A549 (cell line): ENCODE data around the gene CACNA1C. TPM values are rescaled to one million over a fixed set of nuclear protein-coding genes. Genes with fewer than 3 reads are reported as not detected.

ENCODE experiments used
- ATAC-seq, 2 experiments: fragments of 200-7000 bp in 1 of 2; fragments of >200 bp in 1 of 2; cut with Nextera tagmentation in 1 of 2; cut with Tn5 transposase in 1 of 2; 3 replicates each; pipeline versions ENCODE4 v1.8.0 to v1.9.1; 2018 to 2020; ENCODE audit warnings: mild to moderate bottlenecking in 1 of 2, moderate library complexity in 1 of 2
- CTCF ChIA-PET: fragments of 300-600 bp; sonication (Branson Sonifier 250); formaldehyde crosslinking; extraction: SDS; loops from one replicate; lab custom pipeline; 2021; ENCODE audit warnings: antibody characterized with exemption, inconsistent platforms; lab: Yijun Ruan, JAX
- POLR2A ChIA-PET: fragments of 350-600 bp; formaldehyde crosslinking; extraction: SDS; loops from one replicate; lab custom pipeline; 2021; ENCODE audit warnings: antibody characterized with exemption, inconsistent platforms; lab: Yijun Ruan, JAX
- DNase-seq, 2 experiments: peaks; one replicate each; pipeline versions ENCODE4 v3.0.0 to v3.0.0-alpha.2; 2011 to 2016; ENCODE audit warnings: low read depth in 1 of 2, low spot score in 1 of 2
- FAIRE-seq: peaks from 2 replicates; lab custom pipeline; 2011; peaks lifted over from hg19 to GRCh38; lab: Jason Lieb, UNC
- H3K27ac ChIP-seq, 2 experiments: fragments of >200 bp; sonication (Bioruptor Twin); formaldehyde crosslinking; 3 replicates each; pipeline ENCODE4 v1.5.1; 2016 to 2017
- H3K4me1 ChIP-seq: fragments of >200 bp; sonication (Bioruptor Twin); formaldehyde crosslinking; 3 replicates; pipeline ENCODE4 v1.6.1; 2016
- H3K4me2 ChIP-seq: fragments of >200 bp; sonication (Bioruptor Twin); formaldehyde crosslinking; 3 replicates; pipeline ENCODE4 v1.6.1; 2016
- H3K4me3 ChIP-seq: fragments of >200 bp; sonication (Bioruptor Twin); formaldehyde crosslinking; 3 replicates; pipeline ENCODE4 v1.5.1; 2016
- H3K9me3 ChIP-seq: fragments of >200 bp; sonication (Bioruptor Twin); formaldehyde crosslinking; 3 replicates; pipeline ENCODE4 v1.6.1; 2016
- CEBPB ChIP-seq, 2 experiments: fragments of >200 bp in 1 of 2; sonication (Bioruptor Twin) in 1 of 2; formaldehyde crosslinking in 1 of 2; IDR thresholded peaks; 2 replicates each; pipeline ENCODE4 v1.6.1; 2012 to 2016
- CHD4 ChIP-seq: fragments of 200-600 bp; sonication (generic); IDR thresholded peaks from 2 replicates; pipeline ENCODE4 v1.6.1; 2016; ENCODE audit warnings: antibody characterized with exemption, mild to moderate bottlenecking, borderline replicate concordance
- EHF ChIP-seq: fragments of 250-450 bp; sonication (Bioruptor Pico); IDR thresholded peaks from 2 replicates; pipeline ENCODE4 v1.5.0; 2020; ENCODE audit warnings: mild to moderate bottlenecking
- EHMT2 ChIP-seq: fragments of 200-600 bp; sonication (generic); IDR thresholded peaks from 2 replicates; pipeline ENCODE4 v1.6.1; 2016; ENCODE audit warnings: antibody characterized with exemption, low read depth, mild to moderate bottlenecking, moderate library complexity
- EP300 ChIP-seq, 2 experiments: fragments of >200 bp; sonication (Bioruptor Twin); formaldehyde crosslinking; IDR thresholded peaks; 2 replicates in 1 of 2; 3 replicates in 1 of 2; pipeline ENCODE4 v1.6.1; 2016 to 2017
- JUN ChIP-seq, 2 experiments: fragments of >200 bp; sonication (Bioruptor Twin); formaldehyde crosslinking; IDR thresholded peaks; 2 replicates in 1 of 2; 3 replicates in 1 of 2; pipeline ENCODE4 v1.6.1; 2016 to 2017
- JUNB ChIP-seq: fragments of >200 bp; sonication (Bioruptor Twin); formaldehyde crosslinking; IDR thresholded peaks from 2 replicates; pipeline ENCODE4 v1.6.1; 2016
- KDM5A ChIP-seq: fragments of 200-600 bp; sonication (generic); IDR thresholded peaks from 2 replicates; pipeline ENCODE4 v1.6.1; 2016; ENCODE audit warnings: antibody characterized with exemption, mild to moderate bottlenecking
- MAFK ChIP-seq: fragments of 450-650 bp; IDR thresholded peaks from 2 replicates; pipeline ENCODE4 v1.6.1; 2014; ENCODE audit not compliant: partially characterized antibody
- MAX ChIP-seq: IDR thresholded peaks from 2 replicates; pipeline ENCODE4 v1.6.1; 2012
- NFE2L2 ChIP-seq: fragments of 150-350 bp; conservative IDR thresholded peaks from 2 replicates; pipeline ENCODE4 v1.6.1; 2014; ENCODE audit warnings: low read length
- NPAS2 ChIP-seq: fragments of 250-450 bp; sonication (Bioruptor Pico); IDR thresholded peaks from 2 replicates; pipeline ENCODE4 v1.8.0; 2022; ENCODE audit warnings: mild to moderate bottlenecking, moderate library complexity, borderline replicate concordance
- NR3C1 ChIP-seq: fragments of >200 bp; sonication (Bioruptor Twin); formaldehyde crosslinking; IDR thresholded peaks from 3 replicates; pipeline ENCODE4 v1.6.1; 2017
- REST ChIP-seq: fragments of 200-600 bp; sonication (generic); IDR thresholded peaks from 2 replicates; pipeline ENCODE4 v1.6.1; 2016; ENCODE audit warnings: antibody characterized with exemption, mild to moderate bottlenecking, moderate library complexity
- RNF2 ChIP-seq: fragments of 200-600 bp; sonication (generic); IDR thresholded peaks from 2 replicates; pipeline ENCODE4 v1.6.1; 2016; ENCODE audit warnings: low read depth, mild to moderate bottlenecking, antibody characterized with exemption, moderate library complexity, borderline replicate concordance
- ZC3H11A ChIP-seq: fragments of 450-650 bp; IDR thresholded peaks from 2 replicates; pipeline ENCODE4 v1.6.1; 2014; ENCODE audit warnings: antibody characterized with exemption, mild to moderate bottlenecking
- ZSCAN20 ChIP-seq: fragments of 250-450 bp; sonication (Bioruptor Pico); IDR thresholded peaks from 2 replicates; pipeline ENCODE4 v1.8.0; 2022; ENCODE audit warnings: mild to moderate bottlenecking, moderate library complexity
- WGBS: methylation state at CpG from one replicate; pipeline ENCODE4 v1.1.6; 2017; ENCODE audit errors: missing lambda C conversion rate; 5-methylcytosine and 5-hydroxymethylcytosine counted together
- polyA plus RNA-seq, 4 experiments: library from polyadenylated mRNA; depleted of rRNA in 3 of 4; stranded (reverse); fragments of >200 nt; fragmentation: RNase III in 1 of 4; extraction: RNeasy Plus Mini Kit Qiagen cat#74134 plus additional on column Dnase treatment in 1 of 4; gene quantifications; 2 replicates in 3 of 4; 3 replicates in 1 of 4; pipeline ENCODE4 v1.2.3, GENCODE V29; 2011 to 2017
- TF ChIP-seq, protein P1 (sequence below): fragments of 450-650 bp; IDR thresholded peaks from 2 replicates; pipeline ENCODE4 v1.6.1; 2014; ENCODE audit warnings: antibody characterized with exemption
- TF ChIP-seq, protein P2 (sequence below): fragments of 250-450 bp; sonication (Bioruptor Pico); IDR thresholded peaks from 2 replicates; pipeline ENCODE4 v1.5.0; 2020; ENCODE audit warnings: low read depth, mild to moderate bottlenecking, moderate library complexity

Gene CACNA1C
- polyA plus RNA-seq, 2 of the 4 experiments (the other 2 are of a cell fraction): not detected

GRCh38 chr12:2140858-2141519 lies 88.2 kb downstream of the CACNA1C start:
- no peaks in the 10 kb centered on the region for H3K9me3 ChIP-seq
- TF ChIP-seq, protein P1, sequence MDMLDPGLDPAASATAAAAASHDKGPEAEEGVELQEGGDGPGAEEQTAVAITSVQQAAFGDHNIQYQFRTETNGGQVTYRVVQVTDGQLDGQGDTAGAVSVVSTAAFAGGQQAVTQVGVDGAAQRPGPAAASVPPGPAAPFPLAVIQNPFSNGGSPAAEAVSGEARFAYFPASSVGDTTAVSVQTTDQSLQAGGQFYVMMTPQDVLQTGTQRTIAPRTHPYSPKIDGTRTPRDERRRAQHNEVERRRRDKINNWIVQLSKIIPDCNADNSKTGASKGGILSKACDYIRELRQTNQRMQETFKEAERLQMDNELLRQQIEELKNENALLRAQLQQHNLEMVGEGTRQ: no peak
- TF ChIP-seq MAFK: no peak
- TF ChIP-seq JUNB: no peak
- no peak for TF ChIP-seq CEBPB (IDR thresholded peaks at IDR 0.05)
- no peak for TF ChIP-seq EHMT2
- TF ChIP-seq KDM5A: no peak
- TF ChIP-seq NFE2L2: no peak
- TF ChIP-seq EP300 (IDR thresholded peaks at IDR 0.05): no peak
- TF ChIP-seq CHD4: no peak
- TF ChIP-seq NR3C1: no peak
- TF ChIP-seq EHF: no peak
- no peak overlapping the region for H3K4me3 ChIP-seq
- H3K4me2 ChIP-seq: no peak overlapping the region
- POLR2A ChIA-PET: no interaction called here
- ATAC-seq (no peak), FAIRE-seq (no peak), DNase-seq (no peak)
- H3K4me1 ChIP-seq: no peaks in the 10 kb centered on the region
- no peak overlapping the region for H3K27ac ChIP-seq
- WGBS: 23% methylated on average over 9 of the region's 9 CpGs
- CTCF ChIA-PET: no interaction called here

- H3K27ac ChIP-seq: no peak overlapping the region
- POLR2A ChIA-PET: no interaction called here
Measured at GRCh38 chr12:2142068-2142467, 89.3 kb downstream of the CACNA1C start.

More at GRCh38 chr12:2142068-2142467, 89.3 kb downstream of the CACNA1C start:
- 33% methylated on average over 10 of the region's 10 CpGs for WGBS
- no peak overlapping the region for H3K4me2 ChIP-seq
- FAIRE-seq (no peak), DNase-seq (no peak), ATAC-seq (no peak)
- no peak overlapping the region for H3K4me3 ChIP-seq
- no peaks in the 10 kb centered on the region for H3K4me1 ChIP-seq
- H3K9me3 ChIP-seq: no peaks in the 10 kb centered on the region
- TF ChIP-seq ZC3H11A (no peak), MAX (no peak), NPAS2 (CRISPR knock-in tag) (no peak), RNF2 (no peak), JUN (IDR thresholded peaks at IDR 0.05) (no peak), REST (no peak), ZSCAN20 (CRISPR knock-in tag) (no peak), EP300 (IDR thresholded peaks at IDR 0.05) (no peak)
- TF ChIP-seq, protein P2, sequence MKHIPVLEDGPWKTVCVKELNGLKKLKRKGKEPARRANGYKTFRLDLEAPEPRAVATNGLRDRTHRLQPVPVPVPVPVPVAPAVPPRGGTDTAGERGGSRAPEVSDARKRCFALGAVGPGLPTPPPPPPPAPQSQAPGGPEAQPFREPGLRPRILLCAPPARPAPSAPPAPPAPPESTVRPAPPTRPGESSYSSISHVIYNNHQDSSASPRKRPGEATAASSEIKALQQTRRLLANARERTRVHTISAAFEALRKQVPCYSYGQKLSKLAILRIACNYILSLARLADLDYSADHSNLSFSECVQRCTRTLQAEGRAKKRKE (CRISPR knock-in tag): no peak
- CTCF ChIA-PET: no interaction called here
